IPS-11a (cell line): Measurements from ENCODE around the gene SLC13A1.

Experiments used
- H3K4me3 ChIP-seq: one replicate; pipeline ENCODE4 v1.5.1; 2013; ENCODE audit warnings: low read depth, low read length, control low read depth

Gene SLC13A1

DNA sequence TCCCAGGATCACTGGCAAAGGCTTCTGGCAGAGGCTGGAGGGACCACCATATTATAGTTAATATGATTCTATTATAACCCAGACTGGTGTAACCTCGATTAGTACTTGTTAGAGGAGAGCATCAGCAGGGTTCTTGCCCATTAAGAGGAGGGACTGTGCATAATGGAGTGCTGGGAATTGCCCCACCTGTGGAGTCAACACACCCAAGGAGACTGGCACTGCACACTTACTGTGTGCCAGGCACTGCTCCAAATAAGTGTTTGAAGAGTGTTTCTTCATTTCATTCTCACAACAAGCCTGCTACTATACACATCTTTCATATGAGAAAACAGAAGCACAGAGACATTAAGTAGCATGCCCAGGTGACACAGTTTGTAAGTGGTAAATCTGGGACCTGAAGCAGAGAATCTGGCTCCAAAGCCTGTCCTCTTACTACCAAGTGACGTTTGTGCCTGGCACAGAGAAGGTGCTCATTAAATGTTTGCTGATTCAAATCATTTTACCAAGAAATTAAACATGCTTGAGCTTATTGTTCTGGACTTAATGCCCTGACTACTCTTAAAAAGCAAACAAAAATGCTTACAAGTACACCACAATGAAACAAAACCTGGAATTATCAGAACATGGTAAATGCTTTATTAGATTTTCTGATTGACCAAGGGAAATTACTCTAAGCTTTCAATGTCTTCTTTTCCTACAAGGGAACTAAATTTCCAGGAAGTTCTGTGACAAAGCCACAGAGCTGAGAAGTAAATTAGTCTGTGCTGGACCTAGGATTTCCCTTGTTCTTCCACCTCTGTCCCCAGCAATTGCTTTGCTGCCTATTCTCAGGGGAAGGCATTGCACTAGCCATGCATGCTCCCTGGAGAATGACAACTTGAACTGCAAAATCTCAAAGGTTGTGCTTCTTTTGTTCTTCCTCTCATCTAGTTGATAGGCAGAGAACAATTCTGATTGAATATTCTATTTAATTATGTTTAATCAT, 809 bp downstream of the SLC13A1 start:
- H3K4me3 ChIP-seq: no peak overlapping the region

DNA sequence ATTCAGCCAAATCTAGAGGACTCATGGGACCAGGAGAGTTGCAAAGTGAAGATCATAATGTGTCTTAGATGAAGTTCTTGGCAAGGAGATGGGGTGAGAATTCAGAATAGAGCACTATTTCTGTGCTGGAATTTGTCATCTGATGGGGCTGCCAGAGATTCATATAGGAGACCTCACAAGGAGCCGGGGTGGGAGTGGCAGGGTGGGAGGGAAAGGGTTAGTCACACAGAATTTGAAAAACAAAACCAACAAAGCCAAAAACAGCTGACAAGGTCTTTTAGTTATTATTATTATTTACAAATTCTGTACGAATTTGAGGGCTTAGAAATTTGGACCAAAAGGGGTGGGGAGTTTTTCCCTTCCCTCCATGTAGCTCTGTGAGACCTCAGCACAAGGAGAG, 1.7 kb downstream of the SLC13A1 start:
- no peak overlapping the region for H3K4me3 ChIP-seq

DNA sequence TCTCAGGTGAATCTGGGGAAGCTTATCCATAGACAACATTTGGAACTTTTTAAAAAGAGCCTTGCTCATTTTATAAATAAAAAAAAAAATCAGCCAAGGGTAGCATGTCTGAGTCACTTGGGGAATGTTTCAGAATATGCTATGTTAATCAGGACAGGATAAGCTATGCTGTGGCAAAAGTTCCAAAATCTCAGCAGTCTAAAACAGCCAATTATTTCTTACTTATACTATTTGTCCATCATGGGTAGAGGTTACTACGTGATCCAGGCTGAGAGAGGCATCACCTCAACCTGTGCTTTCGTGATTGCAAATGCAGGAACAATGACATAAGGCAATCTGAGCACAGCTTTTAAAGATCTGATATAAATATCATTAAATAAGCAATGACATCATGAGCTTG, 6.5 kb downstream of the SLC13A1 start:
- H3K4me3 ChIP-seq: no peak overlapping the region

DNA sequence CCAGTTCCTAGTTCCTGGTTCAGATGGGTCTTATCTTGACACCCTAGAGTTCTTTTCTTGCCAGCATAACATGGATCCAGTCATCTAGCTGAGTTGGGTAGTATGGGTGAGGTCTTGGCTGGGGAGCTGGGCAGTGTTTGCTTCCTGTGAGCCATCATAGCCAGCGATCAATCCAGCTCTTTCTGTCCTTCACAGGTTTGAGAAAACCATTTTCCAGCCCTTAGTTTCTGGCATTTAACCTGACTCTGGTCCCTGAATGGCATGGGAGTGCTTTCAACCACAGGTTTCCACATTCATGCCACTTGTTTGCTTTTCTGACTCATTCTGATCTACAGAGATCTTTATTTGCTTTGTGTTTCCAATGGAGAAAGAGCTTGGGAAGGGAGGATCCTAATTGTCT, 8.6 kb downstream of the SLC13A1 start:
- H3K4me3 ChIP-seq: no peak overlapping the region

DNA sequence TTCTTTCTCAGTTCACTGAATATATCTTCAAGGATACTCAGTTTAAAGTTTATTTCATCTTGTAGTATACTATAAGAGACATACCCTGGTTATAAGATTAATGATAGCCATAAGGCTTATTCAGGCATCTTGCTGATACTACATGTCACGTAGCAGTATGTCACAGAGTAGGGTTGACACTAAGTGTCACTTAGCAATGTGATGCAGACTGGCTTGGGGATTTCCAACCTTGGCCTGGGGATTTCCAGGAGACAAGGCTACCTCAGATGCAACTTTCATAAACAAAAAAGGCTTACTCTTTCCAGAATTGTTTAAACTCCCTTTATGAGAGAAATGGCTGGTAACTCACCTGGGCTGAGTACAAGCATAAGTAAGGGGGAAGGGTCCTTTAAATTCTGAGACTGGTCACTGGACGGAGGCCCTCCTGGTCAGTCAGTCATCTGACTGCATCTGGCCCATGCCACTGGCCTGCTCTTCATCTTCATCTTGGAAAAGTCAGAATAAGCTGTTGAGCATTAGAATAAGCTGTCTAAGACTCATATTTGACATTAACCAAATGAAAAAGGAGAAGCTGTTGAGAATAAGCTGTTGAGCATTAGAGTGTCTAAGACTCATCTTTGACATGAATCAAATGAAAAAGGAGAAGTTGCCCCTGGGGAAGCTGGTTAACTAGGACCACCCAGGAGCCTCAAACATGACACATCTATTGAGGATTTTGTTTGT, 9.5 kb downstream of the SLC13A1 start:
- no peak overlapping the region for H3K4me3 ChIP-seq

DNA sequence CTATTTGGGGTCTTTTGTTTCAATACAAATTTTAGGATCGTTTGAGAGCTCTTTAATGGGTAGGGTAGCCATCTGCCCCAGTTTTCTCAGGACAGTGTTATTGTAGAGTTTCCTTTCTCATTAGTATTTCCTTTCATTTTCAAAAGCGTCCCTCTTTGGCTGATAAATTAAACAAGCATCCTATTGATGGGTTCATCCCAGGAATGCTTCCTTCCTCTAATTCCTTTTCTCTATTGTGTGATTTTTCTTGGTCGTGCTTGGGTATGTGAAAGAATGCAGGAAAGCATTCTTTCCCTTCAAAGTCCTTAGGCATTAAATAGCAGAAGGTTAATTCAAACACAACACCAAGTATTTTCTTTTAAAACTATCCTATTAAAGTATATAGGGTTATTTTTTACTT, 14.0 kb downstream of the SLC13A1 start:
- no peak overlapping the region for H3K4me3 ChIP-seq

DNA sequence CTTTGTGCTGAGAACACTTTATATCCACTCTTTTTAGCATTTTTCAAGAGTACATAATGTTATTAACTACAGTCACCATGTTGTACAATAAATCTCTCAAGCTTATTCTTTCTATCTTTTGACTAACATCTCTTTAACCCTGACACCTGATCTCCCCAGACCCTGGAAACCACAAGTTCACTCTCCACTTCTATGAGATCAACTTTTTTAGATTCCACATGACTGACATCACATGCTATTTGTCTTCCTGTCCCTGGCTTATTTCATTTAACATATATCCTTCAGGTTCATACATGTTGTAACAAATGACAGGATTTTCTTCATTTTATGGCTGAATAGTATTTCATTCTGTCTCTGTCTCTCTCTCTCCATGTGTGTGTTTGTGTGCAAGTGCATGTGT, 15.5 kb downstream of the SLC13A1 start:
- no peak overlapping the region for H3K4me3 ChIP-seq

DNA sequence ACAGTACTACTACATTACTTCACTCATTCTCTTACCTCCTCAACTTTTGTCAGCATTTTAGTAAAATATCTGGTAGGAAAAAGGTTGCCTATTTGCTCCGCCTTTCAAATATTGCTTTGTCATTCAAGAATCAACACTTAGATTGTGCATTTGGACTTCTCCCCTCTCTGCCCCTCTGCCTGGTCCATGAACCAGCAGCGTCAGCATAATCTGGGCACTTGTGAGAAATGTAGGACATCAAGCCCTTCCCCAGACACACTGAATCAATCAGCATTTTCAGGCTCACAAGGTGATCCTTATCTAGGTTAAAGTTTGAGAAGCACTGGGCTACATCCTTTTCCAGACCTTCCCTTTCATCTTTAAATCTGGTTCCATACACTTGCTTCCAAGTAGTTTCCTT, 16.3 kb downstream of the SLC13A1 start:
- no peak overlapping the region for H3K4me3 ChIP-seq

DNA sequence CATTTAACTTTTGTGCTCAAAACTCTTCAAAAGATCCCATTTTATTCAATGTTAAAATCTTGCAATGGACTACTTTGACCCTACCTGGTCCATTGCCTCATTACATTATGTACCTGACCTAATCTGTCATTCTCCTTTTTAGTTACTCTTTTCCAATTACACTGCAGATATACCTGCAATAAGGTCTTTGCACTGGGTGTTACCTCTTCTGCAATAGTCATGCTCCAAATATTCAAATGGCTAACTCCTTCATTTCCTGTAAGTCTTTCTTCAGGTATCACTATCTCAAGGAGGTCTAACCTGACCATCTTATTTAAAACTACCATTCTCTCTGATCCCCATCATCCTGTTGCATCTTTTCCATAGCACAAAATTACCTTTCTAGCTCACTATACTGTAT, 22.3 kb downstream of the SLC13A1 start:
- no peak overlapping the region for H3K4me3 ChIP-seq

DNA sequence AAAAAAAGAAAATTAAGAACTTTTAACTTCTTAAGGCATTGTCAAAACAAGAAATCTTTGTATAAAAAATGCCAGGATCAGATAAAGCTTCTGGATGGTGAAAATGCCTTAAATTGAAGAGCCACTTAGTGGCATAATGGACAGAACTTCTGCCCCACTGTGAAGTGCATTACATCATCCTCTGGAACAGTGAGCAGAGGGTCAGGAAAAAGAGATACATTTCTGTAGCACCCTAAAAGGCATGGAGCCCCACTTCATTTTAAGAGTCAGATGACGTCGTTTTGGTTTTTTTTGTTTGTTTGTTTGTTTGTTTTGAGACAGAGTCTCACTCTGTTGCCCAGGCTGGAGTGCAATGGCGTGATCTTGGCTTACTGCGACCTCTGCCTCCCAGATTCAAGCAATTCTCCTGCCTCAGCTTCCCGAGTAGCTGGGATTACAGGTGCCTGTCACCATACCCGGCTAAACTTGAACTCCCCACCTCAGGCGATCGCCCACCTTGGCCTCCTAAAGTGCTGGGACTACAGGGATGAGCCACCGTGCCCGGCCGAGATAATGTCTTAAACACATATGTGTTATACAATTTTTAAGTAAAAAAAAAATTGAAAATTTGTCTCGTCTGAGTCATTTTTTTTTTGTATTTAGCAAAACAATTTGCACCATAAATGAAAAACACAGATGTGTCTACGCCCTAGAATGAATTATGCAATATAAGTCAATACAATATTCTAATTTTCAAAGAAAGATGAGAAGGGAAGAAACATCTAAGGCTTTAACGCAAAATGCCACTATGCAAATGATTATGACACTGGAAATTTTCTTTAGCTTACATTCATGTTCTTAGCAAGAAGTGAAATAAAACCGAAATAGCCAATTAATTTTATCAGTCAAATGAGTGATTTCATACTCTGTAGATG, 29.2 kb downstream of the SLC13A1 start:
- no peak overlapping the region for H3K4me3 ChIP-seq

DNA sequence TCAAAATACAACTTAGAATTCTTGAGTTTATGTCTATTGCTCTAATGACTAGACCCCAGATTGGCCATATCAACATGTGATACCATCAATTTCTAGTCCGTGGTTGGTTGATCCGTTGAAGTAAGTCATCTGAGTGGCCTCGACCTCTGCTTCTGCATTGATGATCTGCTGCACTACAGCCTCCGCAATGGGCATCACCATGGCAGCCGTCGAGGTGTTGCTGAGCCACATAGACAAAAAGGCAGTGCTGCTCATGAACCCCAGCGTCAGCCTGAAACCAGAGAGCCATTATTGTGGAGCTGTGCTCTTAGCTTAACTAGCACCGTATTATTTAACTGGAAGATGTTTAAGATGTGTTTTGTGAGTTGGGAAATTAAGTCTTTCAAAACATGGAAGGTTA, 30.7 kb downstream of the SLC13A1 start:
- no peak overlapping the region for H3K4me3 ChIP-seq

DNA sequence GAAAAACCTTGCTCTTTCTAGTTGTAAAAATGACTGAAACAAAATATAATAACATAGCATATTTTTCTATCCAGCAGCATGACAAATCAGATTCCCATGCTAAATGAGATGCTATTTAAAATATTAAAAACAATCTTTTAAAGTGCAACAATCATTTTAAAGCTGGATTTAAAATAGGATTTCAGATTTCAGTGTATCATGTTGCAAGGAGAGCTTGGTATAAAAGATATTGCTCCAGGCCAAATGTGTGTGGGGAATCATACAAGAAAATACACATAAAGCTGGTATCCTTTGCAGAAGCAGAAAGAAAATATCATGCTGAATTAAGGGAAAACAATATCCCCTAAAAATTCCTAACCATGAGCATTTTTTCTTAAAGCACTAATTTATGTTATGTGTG, 42.2 kb downstream of the SLC13A1 start:
- no peak overlapping the region for H3K4me3 ChIP-seq

DNA sequence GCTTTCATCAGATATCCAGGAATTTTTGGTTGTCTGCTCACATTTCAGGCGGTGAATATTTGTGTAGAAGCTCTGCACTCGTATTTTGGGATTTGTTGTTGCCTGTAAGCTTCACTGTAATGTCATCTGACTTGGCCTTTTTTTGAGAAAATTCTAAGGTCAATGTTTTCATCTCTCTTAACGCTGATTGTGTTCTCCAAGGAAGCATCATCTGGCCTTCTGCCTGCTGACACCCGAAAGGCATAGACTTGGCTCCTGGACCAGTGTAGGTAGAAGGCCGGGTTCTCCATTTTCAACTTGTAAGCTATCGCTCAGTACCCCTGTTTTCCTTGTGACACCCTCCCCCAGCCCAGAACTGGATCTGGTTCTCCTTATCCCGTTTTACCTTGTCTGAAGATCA, 44.2 kb downstream of the SLC13A1 start:
- no peak overlapping the region for H3K4me3 ChIP-seq

DNA sequence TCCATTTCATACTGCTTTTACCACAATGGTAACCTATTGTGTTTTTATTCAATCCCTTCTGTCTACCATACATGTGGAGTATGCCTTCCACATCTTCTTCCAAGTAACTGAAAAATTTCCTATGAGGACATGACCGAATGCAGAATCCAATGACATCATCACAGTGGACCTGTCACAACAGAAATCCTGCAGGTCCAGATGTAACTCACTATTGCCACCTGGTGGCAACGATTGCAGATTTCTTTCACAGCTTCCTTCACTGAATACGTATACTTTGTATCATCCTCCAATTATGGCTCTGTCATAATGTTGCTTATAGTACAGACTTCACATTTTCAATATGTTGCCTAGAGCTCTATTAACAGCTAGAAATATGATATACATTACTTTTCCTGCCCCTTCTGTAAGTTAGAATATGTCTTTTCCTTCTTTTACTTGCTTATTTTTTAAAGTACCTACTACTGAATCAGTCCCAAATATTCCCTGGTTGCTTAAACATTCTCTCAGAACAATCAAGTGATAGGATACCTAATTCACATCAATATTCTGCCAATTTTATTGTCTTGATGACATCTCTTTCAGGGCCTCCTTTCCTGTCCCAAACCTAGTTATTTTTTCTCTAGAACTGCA, 45.4 kb downstream of the SLC13A1 start:
- H3K4me3 ChIP-seq: no peak overlapping the region

DNA sequence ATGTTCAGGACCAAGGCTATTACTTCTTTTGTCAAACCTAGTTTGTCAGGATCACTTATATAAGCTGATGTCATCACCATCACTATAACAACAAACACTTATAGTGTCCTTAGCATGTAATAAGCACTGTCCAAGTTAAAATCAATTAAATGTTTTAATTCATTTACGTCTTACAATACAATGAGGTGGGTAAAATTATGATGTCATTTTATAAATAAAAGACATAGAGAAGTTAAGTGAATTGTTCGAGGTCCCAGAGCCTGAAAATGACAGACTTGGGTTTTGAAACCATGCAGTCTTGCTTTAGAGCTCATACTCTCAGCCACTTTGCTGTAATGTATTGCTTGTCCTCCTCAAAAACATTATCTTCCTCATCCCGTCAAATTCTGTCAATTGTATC, 48.3 kb downstream of the SLC13A1 start:
- H3K4me3 ChIP-seq: no peak overlapping the region

DNA sequence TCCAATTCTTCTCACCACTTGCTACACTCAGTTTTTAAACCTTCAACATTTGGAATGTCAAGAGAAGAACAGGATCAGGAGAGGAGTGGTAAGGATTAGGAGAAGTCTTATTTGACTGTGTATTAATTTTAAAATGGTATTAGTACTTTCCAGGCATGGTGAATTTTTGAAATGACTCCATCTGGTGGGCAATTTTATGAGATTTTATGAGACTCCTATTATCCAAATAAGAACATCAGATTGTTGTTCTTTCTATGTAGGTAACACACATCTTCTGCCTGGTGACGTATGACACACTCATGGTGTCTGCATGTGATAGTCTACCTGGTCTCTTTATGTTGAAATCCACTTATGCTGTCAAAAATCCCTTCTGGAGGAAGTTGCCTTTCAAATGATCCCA, 51.0 kb downstream of the SLC13A1 start:
- no peak overlapping the region for H3K4me3 ChIP-seq

DNA sequence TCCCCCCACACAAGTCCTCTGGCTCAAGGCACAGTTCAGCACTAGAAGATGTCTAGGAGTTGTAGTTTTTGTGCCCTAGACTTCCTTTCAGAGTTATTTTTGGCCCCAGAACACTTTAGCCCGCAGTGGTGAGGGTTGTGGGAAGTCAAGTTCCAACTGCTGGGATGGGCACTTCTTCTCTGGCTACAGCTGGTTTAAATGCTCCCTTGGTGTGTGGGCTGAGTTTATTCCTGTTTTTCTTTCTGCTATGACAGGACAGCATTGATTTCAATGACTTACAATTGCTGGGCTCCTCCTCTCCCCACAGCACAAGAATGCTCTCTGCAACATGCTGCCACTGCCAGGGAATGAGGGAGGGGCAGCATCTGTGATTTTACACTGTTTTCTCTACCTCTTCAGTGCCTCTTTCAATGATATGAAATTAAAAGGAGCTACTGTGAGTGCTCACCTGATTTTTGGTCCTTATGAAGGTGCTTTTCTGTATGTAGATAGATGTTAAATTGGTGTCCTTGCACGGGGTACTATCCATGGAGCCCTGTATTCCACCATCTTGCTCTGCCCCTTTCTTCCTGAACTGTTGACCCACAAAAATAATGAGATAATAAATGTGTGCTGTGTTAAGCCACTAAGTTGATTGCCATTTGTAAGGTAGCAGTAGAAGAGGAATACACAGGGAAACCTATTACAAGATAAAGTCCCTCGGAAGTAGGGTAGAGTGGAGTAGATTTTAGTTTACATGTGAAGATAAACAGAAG, 56.3 kb downstream of the SLC13A1 start:
- no peak overlapping the region for H3K4me3 ChIP-seq

DNA sequence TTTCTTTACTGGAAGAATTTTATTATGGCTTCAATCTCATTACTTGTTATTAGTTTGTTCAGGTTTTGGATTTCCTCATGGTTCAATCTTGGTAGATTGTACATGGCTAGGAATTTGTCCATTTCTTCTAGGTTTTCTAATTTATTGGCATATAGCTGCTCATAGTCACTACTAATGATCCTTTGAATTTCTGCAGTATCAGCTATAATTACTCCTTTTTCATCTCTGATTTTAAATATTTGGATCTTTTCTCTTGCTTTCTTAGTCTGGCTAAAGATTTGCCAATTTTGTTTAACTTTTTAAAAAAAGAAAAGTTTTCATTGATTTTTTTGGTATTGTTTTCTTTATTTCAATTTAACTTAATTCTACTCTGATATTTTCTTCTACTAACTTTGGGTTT, 59.2 kb downstream of the SLC13A1 start:
- no peak overlapping the region for H3K4me3 ChIP-seq

DNA sequence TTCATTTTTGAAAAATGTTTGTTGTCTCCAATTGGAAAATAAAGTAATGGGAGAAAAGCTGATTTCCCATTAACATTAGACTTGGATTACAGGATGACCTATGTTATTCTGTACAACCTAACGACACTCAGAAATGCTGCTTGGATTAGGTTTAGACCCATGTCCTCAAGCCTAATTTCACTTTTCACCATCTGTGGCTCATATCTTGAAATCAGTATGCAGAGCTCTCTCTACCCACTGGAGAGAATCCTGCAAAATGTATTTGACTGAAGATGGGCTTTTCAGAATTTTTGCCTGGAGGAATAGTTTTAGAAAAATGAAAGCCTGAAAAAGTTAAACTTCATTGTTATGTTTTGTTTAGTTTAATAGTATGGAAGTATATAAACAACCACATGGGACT, 63.8 kb downstream of the SLC13A1 start:
- no peak overlapping the region for H3K4me3 ChIP-seq

DNA sequence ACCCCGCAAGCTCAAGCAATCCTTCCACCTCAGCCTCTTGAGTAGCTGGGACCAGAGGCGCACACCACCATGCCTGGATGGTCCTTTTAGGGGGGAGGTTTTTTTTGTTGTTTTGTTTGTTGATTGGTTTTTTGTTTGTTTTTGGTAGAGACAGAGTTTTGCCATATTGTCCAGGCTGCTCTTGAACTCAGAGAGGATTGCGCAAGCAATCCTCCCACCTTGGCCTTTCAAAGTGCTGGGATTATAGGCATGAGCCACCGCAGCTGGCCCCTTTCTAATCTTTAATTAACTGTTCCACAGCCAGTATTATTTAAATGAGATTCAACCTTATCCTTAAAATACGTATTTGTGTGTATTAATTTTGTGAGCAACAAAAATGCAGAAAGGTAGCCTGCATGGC, 65.8 kb downstream of the SLC13A1 start:
- H3K4me3 ChIP-seq: no peak overlapping the region
